HCT116 (cell line): ENCODE results near the gene SGCA. TPM values are rescaled to one million over a fixed set of nuclear protein-coding genes. Genes with fewer than 3 reads are reported as not detected.

ENCODE experiments used
- ATAC-seq: fragments of 200-7000 bp; cut with Tn5 transposase; 2 replicates; pipeline ENCODE4 v1.9.1; 2020; ENCODE audit warnings: mild to moderate bottlenecking, moderate library complexity
- BruUV-seq: library from RNA; stranded (reverse); fragments of 400-500 nt; replicated peaks from 2 replicates; lab custom pipeline; 2021; lab: Mats Ljungman, UMichigan
- CTCF ChIA-PET: fragments of 300-600 bp; sonication (Branson Sonifier 250); formaldehyde crosslinking; loops from one replicate; lab custom pipeline; 2021; ENCODE audit warnings: antibody characterized with exemption; lab: Charles Lee
- POLR2A ChIA-PET: fragments of 300-600, 350-600 bp; sonication (Branson Sonifier 250); formaldehyde crosslinking; loops from one replicate; lab custom pipeline; 2021; ENCODE audit warnings: antibody characterized with exemption; lab: Charles Lee
- RAD21 ChIA-PET, 2 experiments: fragments of 300-600 bp; sonication (Branson Sonifier 250); formaldehyde crosslinking; loops; one replicate each; lab custom pipeline; 2023; ENCODE audit warnings: low total read pairs in 2 of 2; ENCODE audit not compliant: uncharacterized antibody in 2 of 2, unreplicated experiment in 2 of 2, low non-redundant PET in 1 of 2; lab: Charles Lee
- DNase-seq: peaks from one replicate; pipeline ENCODE4 v3.0.0-alpha.2; 2010; ENCODE audit warnings: low read depth, low spot score
- H2AFZ ChIP-seq: fragments of 200-600 bp; shearing (Covaris generic), sonication (generic); 2 replicates; pipeline ENCODE4 v1.6.1; 2017; ENCODE audit warnings: low read depth, mixed run types, mixed read lengths, antibody characterized with exemption, low read length; ENCODE audit not compliant: poor library complexity, severe bottlenecking
- H3K27ac ChIP-seq: 2 replicates; pipeline ENCODE4 v1.5.1; 2012; ENCODE audit warnings: low read depth, low read length
- H3K27me3 ChIP-seq: fragments of 200-600 bp; sonication (generic); 2 replicates; pipeline ENCODE4 v1.6.1; 2016; ENCODE audit warnings: mixed run types, low read length, mixed read lengths; ENCODE audit not compliant: insufficient read depth
- H3K36me3 ChIP-seq, 2 experiments: fragments of 200-500 bp in 1 of 2; fragments of 200-600 bp in 1 of 2; sonication (Bioruptor generic) in 1 of 2; sonication (generic) in 1 of 2; 2 replicates each; pipeline versions ENCODE4 v1.5.1 to v1.6.1; 2014 to 2016; ENCODE audit warnings: low read length in 2 of 2, inconsistent platforms in 1 of 2, mixed read lengths in 1 of 2, mixed run types in 1 of 2; ENCODE audit not compliant: insufficient read depth in 2 of 2, control insufficient read depth in 1 of 2
- H3K4me1 ChIP-seq, 2 experiments: fragments of 200-600 bp in 1 of 2; sonication (generic) in 1 of 2; 2 replicates each; pipeline versions ENCODE4 v1.5.1 to v1.6.1; 2012 to 2017; ENCODE audit warnings: low read length in 2 of 2, inconsistent platforms in 1 of 2, mild to moderate bottlenecking in 1 of 2, mixed read lengths in 1 of 2, mixed run types in 1 of 2, moderate library complexity in 1 of 2; ENCODE audit not compliant: insufficient read depth in 2 of 2, control insufficient read depth in 1 of 2
- H3K4me2 ChIP-seq: fragments of 200-600 bp; sonication (generic); 2 replicates; pipeline ENCODE4 v1.6.1; 2017; ENCODE audit warnings: mixed run types, low read length, mixed read lengths
- H3K4me3 ChIP-seq, 2 experiments: fragments of 200-600 bp in 1 of 2; sonication (generic) in 1 of 2; replicated peaks in 1 of 2; 2 replicates each; pipeline ENCODE4 v1.5.1; 2011 to 2016; ENCODE audit warnings: low read length in 2 of 2, control low read depth in 1 of 2, low read depth in 1 of 2, mild to moderate bottlenecking in 1 of 2, mixed read lengths in 1 of 2, mixed run types in 1 of 2
- H3K79me2 ChIP-seq: fragments of 200-600 bp; sonication (generic); 2 replicates; pipeline ENCODE4 v1.6.1; 2017; ENCODE audit warnings: mild to moderate bottlenecking, mixed run types, low read length, moderate library complexity, mixed read lengths; ENCODE audit not compliant: insufficient read depth
- H3K9ac ChIP-seq: fragments of 200-600 bp; sonication (generic); 2 replicates; pipeline ENCODE4 v1.6.1; 2016; ENCODE audit warnings: low read length, mixed read lengths
- H3K9me2 ChIP-seq: fragments of 200-600 bp; sonication (generic), shearing (Covaris generic); 2 replicates; pipeline ENCODE4 v1.6.1; 2017; ENCODE audit warnings: mixed run types, mild to moderate bottlenecking, moderate library complexity; ENCODE audit not compliant: insufficient read depth
- H3K9me3 ChIP-seq, 2 experiments: fragments of 200-500 bp in 1 of 2; fragments of 200-600 bp in 1 of 2; sonication (Bioruptor generic) in 1 of 2; sonication (generic) in 1 of 2; 2 replicates each; pipeline ENCODE4 v1.6.1; 2014 to 2017; ENCODE audit warnings: low read length in 2 of 2, mixed read lengths in 2 of 2, inconsistent platforms in 1 of 2, low read depth in 1 of 2, mild to moderate bottlenecking in 1 of 2, mixed run types in 1 of 2, moderate library complexity in 1 of 2; ENCODE audit not compliant: control insufficient read depth in 1 of 2, insufficient read depth in 1 of 2
- H4K20me1 ChIP-seq: fragments of 200-600 bp; sonication (generic), shearing (Covaris generic); 2 replicates; pipeline ENCODE4 v1.6.1; 2017; ENCODE audit warnings: mixed run types, mild to moderate bottlenecking, moderate library complexity; ENCODE audit not compliant: insufficient read depth
- CBX3 ChIP-seq: IDR thresholded peaks from 2 replicates; pipeline ENCODE4 v1.6.1; 2012; ENCODE audit warnings: low read depth
- CEBPB ChIP-seq: IDR thresholded peaks from 2 replicates; pipeline ENCODE4 v1.6.1; 2012; ENCODE audit warnings: low read depth
- CTCF ChIP-seq, 3 experiments: fragments of 200-600 bp in 1 of 3; sonication (generic) in 1 of 3; IDR thresholded peaks in 2 of 3; conservative IDR thresholded peaks in 1 of 3; 2 replicates each; pipeline ENCODE4 v1.5.1; 2012 to 2017; ENCODE audit warnings: low read depth in 2 of 3, low read length in 2 of 3, antibody characterized with exemption in 1 of 3, borderline replicate concordance in 1 of 3, control low read depth in 1 of 3, mild to moderate bottlenecking in 1 of 3, mixed read lengths in 1 of 3, mixed run types in 1 of 3, moderate library complexity in 1 of 3; ENCODE audit not compliant: insufficient read depth in 1 of 3
- EZH2 ChIP-seq: fragments of 200-600 bp; sonication (generic); IDR thresholded peaks from 2 replicates; pipeline ENCODE4 v1.6.1; 2017; ENCODE audit warnings: antibody characterized with exemption, mixed run types
- EZH2phosphoT487 ChIP-seq: fragments of 200-600 bp; IDR thresholded peaks from 2 replicates; pipeline ENCODE4 v1.6.1; 2018; ENCODE audit warnings: antibody characterized with exemption, borderline replicate concordance
- JUND ChIP-seq: IDR thresholded peaks from 2 replicates; pipeline ENCODE4 v1.6.1; 2012
- RAD21 ChIP-seq: IDR thresholded peaks from 2 replicates; pipeline ENCODE4 v1.6.1; 2012; ENCODE audit warnings: low read depth, mild to moderate bottlenecking
- SP1 ChIP-seq: IDR thresholded peaks from 2 replicates; pipeline ENCODE4 v1.6.1; 2012; ENCODE audit warnings: low read depth
- SRF ChIP-seq: IDR thresholded peaks from 2 replicates; pipeline ENCODE4 v1.6.1; 2012; ENCODE audit warnings: low read depth
- YY1 ChIP-seq: IDR thresholded peaks from 2 replicates; pipeline ENCODE4 v1.6.1; 2011; ENCODE audit warnings: low read length, low read depth, moderate library complexity, mild to moderate bottlenecking; ENCODE audit not compliant: insufficient replicate concordance; ENCODE audit errors: extremely low read depth
- intact Hi-C: fragments of 100-400 bp; cut with micrococcal nuclease; formaldehyde crosslinking; loops from 2 replicates; pipeline ENCODE4 v1.10.0; 2022
- total RNA-seq: library from RNA; stranded (reverse); gene quantifications from one replicate; pipeline ENCODE4 v1.2.1, GENCODE V29; 2021; ENCODE audit not compliant: unreplicated experiment
- TF ChIP-seq, protein P1 (sequence below): IDR thresholded peaks from 2 replicates; pipeline ENCODE4 v1.6.1; 2012
- TF ChIP-seq, protein P2 (sequence below): IDR thresholded peaks from 2 replicates; pipeline ENCODE4 v1.6.1; 2012; ENCODE audit warnings: low read depth

The SGCA gene
- total RNA-seq, 1 experiment from 2014 or later = 0.37 TPM

GRCh38 chr17:50209133-50209471 lies 43.3 kb downstream of the SGCA start:
- no peak overlapping the region for H3K9ac ChIP-seq
- H3K27me3 ChIP-seq = no peaks in the 10 kb centered on the region
- H3K79me2 ChIP-seq = no peaks in the 10 kb centered on the region
- RAD21 ChIA-PET = no interaction called here
- H3K4me3 ChIP-seq = no peak overlapping the region
- POLR2A ChIA-PET = interaction anchor here (1.0 to 1.3 kb wide), 3 partner anchors 9 to 11 kb away, joined by 3 to 4 read pairs (median 3); no protein-coding TSS in a partner anchor
- no peak overlapping the region for H2AFZ ChIP-seq
- TF ChIP-seq JUND (no peak), SP1 (no peak), CTCF (IDR thresholded peaks at IDR 0.05 in 2 of 3, conservative IDR thresholded peaks at IDR 0.05 in 1 of 3; ENCODE audit: borderline replicate concordance in 1 of 3, insufficient read depth in 1 of 3, low read depth in 2 of 3, low read length in 2 of 3) (no peak), CEBPB (no peak), SRF (no peak), EZH2phosphoT487 (no peak), CBX3 (no peak), EZH2 (no peak), RAD21 (no peak), YY1 (no peak)
- TF ChIP-seq, protein P1, sequence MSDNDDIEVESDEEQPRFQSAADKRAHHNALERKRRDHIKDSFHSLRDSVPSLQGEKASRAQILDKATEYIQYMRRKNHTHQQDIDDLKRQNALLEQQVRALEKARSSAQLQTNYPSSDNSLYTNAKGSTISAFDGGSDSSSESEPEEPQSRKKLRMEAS = no peak
- TF ChIP-seq, protein P2, sequence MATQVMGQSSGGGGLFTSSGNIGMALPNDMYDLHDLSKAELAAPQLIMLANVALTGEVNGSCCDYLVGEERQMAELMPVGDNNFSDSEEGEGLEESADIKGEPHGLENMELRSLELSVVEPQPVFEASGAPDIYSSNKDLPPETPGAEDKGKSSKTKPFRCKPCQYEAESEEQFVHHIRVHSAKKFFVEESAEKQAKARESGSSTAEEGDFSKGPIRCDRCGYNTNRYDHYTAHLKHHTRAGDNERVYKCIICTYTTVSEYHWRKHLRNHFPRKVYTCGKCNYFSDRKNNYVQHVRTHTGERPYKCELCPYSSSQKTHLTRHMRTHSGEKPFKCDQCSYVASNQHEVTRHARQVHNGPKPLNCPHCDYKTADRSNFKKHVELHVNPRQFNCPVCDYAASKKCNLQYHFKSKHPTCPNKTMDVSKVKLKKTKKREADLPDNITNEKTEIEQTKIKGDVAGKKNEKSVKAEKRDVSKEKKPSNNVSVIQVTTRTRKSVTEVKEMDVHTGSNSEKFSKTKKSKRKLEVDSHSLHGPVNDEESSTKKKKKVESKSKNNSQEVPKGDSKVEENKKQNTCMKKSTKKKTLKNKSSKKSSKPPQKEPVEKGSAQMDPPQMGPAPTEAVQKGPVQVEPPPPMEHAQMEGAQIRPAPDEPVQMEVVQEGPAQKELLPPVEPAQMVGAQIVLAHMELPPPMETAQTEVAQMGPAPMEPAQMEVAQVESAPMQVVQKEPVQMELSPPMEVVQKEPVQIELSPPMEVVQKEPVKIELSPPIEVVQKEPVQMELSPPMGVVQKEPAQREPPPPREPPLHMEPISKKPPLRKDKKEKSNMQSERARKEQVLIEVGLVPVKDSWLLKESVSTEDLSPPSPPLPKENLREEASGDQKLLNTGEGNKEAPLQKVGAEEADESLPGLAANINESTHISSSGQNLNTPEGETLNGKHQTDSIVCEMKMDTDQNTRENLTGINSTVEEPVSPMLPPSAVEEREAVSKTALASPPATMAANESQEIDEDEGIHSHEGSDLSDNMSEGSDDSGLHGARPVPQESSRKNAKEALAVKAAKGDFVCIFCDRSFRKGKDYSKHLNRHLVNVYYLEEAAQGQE = no peak
- BruUV-seq = no TSS peak
- no peaks in the 10 kb centered on the region for H3K9me2 ChIP-seq
- no peaks in the 10 kb centered on the region for H3K36me3 ChIP-seq
- CTCF ChIA-PET = interaction anchor here (2.8 kb wide), 1 partner anchor 9 kb away, joined by 12 read pairs; no protein-coding TSS in a partner anchor
- intact Hi-C loops = no loop called here
- no peak overlapping the region for H3K4me2 ChIP-seq
- ATAC-seq (no peak), DNase-seq (no peak)
- H3K27ac ChIP-seq = no peak overlapping the region
- H3K9me3 ChIP-seq = no peaks in the 10 kb centered on the region
- peaks cover 14 to 31% of the 10 kb centered on the region in 2 experiments for H3K4me1 ChIP-seq
- no peaks in the 10 kb centered on the region for H4K20me1 ChIP-seq
